BJ (cell line): Measurements from ENCODE around the gene RNASE8. TPM values are rescaled to one million over a fixed set of nuclear protein-coding genes. Genes with fewer than 3 reads are reported as not detected.

Source experiments
- CTCF ChIA-PET: fragments of 350-600 bp; formaldehyde crosslinking; extraction: SDS; loops from one replicate; lab custom pipeline; 2021; ENCODE audit warnings: antibody characterized with exemption, inconsistent platforms; lab: Yijun Ruan, JAX
- POLR2A ChIA-PET: fragments of 300-600 bp; sonication (Branson Sonifier 250); formaldehyde crosslinking; extraction: SDS; loops from one replicate; lab custom pipeline; 2021; ENCODE audit warnings: antibody characterized with exemption; lab: Charles Lee
- DNase-seq: peaks from one replicate; pipeline ENCODE4 v3.0.0-alpha.2; 2011; ENCODE audit warnings: low read depth
- H3K27me3 ChIP-seq: 2 replicates; pipeline ENCODE4 v1.6.0; 2011; ENCODE audit warnings: low read length; ENCODE audit not compliant: control insufficient read depth, insufficient read depth
- H3K36me3 ChIP-seq: 2 replicates; pipeline ENCODE4 v1.5.1; 2011; ENCODE audit warnings: low read length; ENCODE audit not compliant: control insufficient read depth, insufficient read depth
- H3K4me3 ChIP-seq: 2 replicates; pipeline ENCODE4 v1.5.1; 2011; ENCODE audit warnings: low read depth, mild to moderate bottlenecking, control low read depth, low read length
- polyA plus RNA-seq: library from polyadenylated mRNA; depleted of rRNA; stranded (reverse); fragments of >200 nt; gene quantifications from 2 replicates; pipeline ENCODE4 v1.2.3, GENCODE V29; 2011
- TF ChIP-seq, protein P1 (sequence below): IDR thresholded peaks from 2 replicates; pipeline ENCODE4 v1.5.1; 2011; ENCODE audit warnings: low read depth, mild to moderate bottlenecking, control low read depth, inconsistent platforms, low read length, moderate library complexity; ENCODE audit not compliant: insufficient read depth

RNASE8 gene
- polyA plus RNA-seq, 1 experiment, result not detected

DNA sequence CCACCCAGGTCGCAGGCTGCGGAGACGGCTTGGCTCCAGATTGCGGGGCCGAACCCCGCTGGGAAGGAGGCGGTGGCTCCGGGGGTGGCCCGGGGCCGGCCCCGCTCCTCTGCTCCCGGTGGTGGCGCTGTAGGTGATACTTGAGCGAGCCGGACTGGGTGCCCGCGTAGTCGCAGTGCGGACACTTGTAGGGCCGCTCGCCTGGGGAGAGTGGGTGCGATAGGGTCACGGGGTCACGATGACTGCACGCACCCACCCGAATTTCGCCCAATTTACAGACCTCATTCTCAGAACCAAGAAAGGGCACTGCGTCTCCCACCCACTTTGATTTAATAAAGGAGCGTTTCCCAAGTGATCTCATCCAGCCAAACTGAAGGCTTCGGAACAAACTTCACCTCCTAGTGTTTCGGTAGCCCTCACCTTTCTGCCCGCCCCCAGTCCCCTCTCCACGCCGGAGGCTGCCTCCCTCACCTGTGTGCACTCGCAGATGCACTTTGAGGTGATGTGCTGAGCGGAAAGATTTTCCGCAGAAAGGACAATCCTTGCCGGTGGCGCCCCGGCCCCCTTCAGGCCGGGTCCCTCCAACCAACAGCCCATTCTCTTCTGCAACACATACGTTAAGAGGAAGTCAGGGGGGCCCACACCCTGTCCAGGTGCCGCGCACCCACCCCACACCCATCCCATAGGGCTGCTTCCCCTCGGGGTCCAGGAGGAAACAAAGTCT is 33.5 kb downstream of the RNASE8 start:
- TF ChIP-seq, protein P1, sequence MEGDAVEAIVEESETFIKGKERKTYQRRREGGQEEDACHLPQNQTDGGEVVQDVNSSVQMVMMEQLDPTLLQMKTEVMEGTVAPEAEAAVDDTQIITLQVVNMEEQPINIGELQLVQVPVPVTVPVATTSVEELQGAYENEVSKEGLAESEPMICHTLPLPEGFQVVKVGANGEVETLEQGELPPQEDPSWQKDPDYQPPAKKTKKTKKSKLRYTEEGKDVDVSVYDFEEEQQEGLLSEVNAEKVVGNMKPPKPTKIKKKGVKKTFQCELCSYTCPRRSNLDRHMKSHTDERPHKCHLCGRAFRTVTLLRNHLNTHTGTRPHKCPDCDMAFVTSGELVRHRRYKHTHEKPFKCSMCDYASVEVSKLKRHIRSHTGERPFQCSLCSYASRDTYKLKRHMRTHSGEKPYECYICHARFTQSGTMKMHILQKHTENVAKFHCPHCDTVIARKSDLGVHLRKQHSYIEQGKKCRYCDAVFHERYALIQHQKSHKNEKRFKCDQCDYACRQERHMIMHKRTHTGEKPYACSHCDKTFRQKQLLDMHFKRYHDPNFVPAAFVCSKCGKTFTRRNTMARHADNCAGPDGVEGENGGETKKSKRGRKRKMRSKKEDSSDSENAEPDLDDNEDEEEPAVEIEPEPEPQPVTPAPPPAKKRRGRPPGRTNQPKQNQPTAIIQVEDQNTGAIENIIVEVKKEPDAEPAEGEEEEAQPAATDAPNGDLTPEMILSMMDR, result no peak
- no peak overlapping the region for H3K4me3 ChIP-seq
- ChIA-PET POLR2A (no interaction called here), CTCF (interaction anchor here (0.6 to 7.8 kb wide), 16 partner anchors 7 to 650 kb away, joined by 3 to 202 read pairs (median 27); partner anchors contain the start of genes ARHGEF40, RNASE13, SLC39A2 and TMEM253)
- DNase-seq, result no peak
- no peaks in the 10 kb centered on the region for H3K27me3 ChIP-seq
- H3K36me3 ChIP-seq, result peaks cover 7% of the 10 kb centered on the region

DNA sequence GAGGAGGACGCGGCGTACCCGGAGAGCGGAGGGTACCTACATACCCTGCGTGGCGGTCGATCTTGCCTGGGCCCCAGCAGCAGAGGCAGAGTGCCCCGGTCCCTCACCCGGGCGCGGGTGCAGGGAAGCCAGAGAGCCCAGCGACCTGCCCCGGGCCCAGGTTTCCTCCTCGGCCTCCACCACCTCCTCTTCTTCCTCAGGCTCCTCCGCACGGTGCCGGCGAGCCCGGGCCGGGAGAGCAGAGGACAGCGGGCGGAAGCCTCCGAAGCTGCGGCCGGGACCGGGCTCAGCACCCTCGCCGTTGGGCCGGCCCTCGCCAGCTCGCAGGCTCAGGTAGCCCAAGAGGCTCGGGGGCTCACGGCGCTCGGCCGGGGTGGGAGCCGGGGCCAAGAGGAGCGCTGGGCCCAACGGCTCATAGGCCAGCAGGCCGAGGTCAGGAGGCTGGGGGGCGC is 34.2 kb downstream of the RNASE8 start:
- CTCF ChIA-PET, result interaction anchor here (0.6 to 7.8 kb wide), 29 partner anchors 8 to 729 kb away, joined by 3 to 202 read pairs (median 6); partner anchors contain the start of genes ARHGEF40, RNASE13, RNASE8 and SLC39A2
- H3K27me3 ChIP-seq, result no peaks in the 10 kb centered on the region
- no peak overlapping the region for H3K4me3 ChIP-seq
- no peak for DNase-seq
- POLR2A ChIA-PET, result interaction anchor here (1.0 kb wide), 1 partner anchor 24 kb away, joined by 3 read pairs; no protein-coding TSS in a partner anchor
- H3K36me3 ChIP-seq, result peaks cover 7% of the 10 kb centered on the region
- TF ChIP-seq, protein P1, result no peak

DNA sequence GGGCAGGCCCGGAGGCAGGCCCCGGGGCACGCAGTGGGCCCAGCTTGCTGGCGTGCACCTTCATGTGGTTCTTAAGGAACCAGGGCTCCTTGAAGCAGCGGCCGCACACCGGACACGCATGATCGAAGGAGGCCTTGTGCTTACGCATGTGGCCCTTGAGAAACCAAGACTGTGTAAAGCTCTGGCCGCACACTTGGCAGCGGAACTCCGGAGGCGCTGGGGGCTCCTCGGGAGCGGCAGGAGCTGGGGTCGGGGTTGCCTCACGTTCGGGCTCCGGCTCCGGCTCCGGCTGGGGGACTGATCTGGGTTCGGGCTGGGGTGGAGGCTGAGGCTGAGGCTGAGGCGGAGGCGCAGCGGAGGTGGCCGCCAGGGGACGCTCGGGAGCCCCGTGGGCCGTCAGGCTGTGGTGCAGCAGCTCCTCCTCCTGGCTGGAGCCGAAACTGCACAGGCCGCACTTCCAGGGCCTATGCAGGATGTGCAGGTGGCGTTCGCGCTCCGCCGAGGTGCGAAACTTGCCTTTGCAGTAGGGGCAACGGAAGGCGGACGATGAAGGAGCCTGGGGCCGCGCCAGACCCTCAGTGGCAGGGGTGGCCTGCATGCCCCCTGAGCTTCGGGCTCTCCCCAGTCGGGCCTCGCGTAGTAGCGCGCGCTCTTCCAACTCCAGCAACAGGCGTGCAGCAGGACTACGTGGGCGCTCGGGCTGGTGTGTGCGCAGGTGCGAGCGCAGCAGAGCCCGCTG is 34.8 kb downstream of the RNASE8 start:
- no peak for DNase-seq
- ChIA-PET CTCF (interaction anchor here (0.6 to 7.8 kb wide), 31 partner anchors 8 to 730 kb away, joined by 3 to 202 read pairs (median 5); partner anchors contain the start of genes ARHGEF40, RNASE13, RNASE8 and SLC39A2), POLR2A (interaction anchor here (1.0 kb wide), 1 partner anchor 24 kb away, joined by 3 read pairs; no protein-coding TSS in a partner anchor)
- Histone ChIP-seq H3K4me3 (no peak overlapping the region), H3K36me3 (peaks cover 7% of the 10 kb centered on the region), H3K27me3 (no peaks in the 10 kb centered on the region)
- TF ChIP-seq, protein P1, result peak; percentile 100

DNA sequence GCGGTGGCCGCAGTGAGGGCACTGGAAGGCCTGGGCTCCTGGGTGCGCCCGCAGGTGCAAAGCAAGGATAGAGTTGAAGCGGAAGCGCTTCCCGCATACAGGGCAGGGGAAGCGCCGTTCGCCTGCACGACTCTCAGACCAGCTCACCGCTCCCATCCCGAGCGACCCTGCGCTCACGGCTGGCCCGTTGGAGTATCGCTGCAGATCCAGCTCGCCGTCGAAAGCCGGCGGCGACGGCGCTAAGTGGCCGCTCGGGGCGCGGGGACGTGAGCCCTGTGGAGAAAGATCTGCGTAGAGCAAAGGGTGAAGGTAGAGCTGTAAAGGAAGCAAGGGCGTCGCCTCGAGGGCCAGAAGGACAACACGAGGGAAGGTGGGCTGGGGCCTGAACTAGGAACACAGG is 35.4 kb downstream of the RNASE8 start:
- Histone ChIP-seq H3K27me3 (no peaks in the 10 kb centered on the region), H3K4me3 (no peak overlapping the region), H3K36me3 (peaks cover 7% of the 10 kb centered on the region)
- ChIA-PET POLR2A (interaction anchor here (0.5 kb wide), 1 partner anchor 21 kb away, joined by 8 read pairs; no protein-coding TSS in a partner anchor), CTCF (interaction anchor here (0.8 to 7.8 kb wide), 27 partner anchors 9 to 730 kb away, joined by 3 to 202 read pairs (median 8); partner anchors contain the start of genes ARHGEF40, RNASE13, RNASE8 and SLC39A2)
- TF ChIP-seq, protein P1, result no peak
- no peak for DNase-seq
